GM10248 (cell line): Measurements from ENCODE around the gene LDLRAD4.

Experiments used
- CTCF ChIA-PET: fragments of 300-600 bp; sonication (Branson Sonifier 250); formaldehyde crosslinking; extraction: SDS; loops from one replicate; lab custom pipeline; 2021; ENCODE audit warnings: antibody characterized with exemption; lab: Yijun Ruan, JAX
- POLR2A ChIA-PET: fragments of 350-650 bp; sonication (Branson Sonifier 250); formaldehyde crosslinking; extraction: SDS; loops from one replicate; lab custom pipeline; 2020; ENCODE audit warnings: antibody characterized with exemption; lab: Yijun Ruan, JAX
- DNase-seq: peaks from one replicate; pipeline ENCODE4 v3.0.0; 2012; ENCODE audit errors: extremely low spot score
- CTCF ChIP-seq: IDR thresholded peaks from 2 replicates; pipeline ENCODE4 v1.5.1; 2012; ENCODE audit warnings: mild to moderate bottlenecking, low read depth; ENCODE audit errors: extremely low read depth, missing control alignments, control extremely low read depth

LDLRAD4 gene

GRCh38 chr18:13178976-13179375, 39.6 kb upstream of the LDLRAD4 start:
- POLR2A ChIA-PET, result no interaction called here
- CTCF ChIA-PET, result interaction anchor here (2.5 to 3.9 kb wide), 2 partner anchors 10 to 19 kb away, joined by 7 to 15 read pairs; no protein-coding TSS in a partner anchor
- TF ChIP-seq CTCF, result no peak
- no peak for DNase-seq

GRCh38 chr18:13179566-13180113, 38.9 kb upstream of the LDLRAD4 start:
- no peak for TF ChIP-seq CTCF
- DNase-seq, result no peak
- ChIA-PET POLR2A (interaction anchor here (0.6 kb wide), 1 partner anchor 311 kb away, joined by 4 read pairs; no protein-coding TSS in a partner anchor), CTCF (interaction anchor here (0.9 to 3.9 kb wide), 4 partner anchors 10 to 21 kb away, joined by 3 to 15 read pairs (median 6); no protein-coding TSS in a partner anchor)

GRCh38 chr18:13180614-13181375, 37.8 kb upstream of the LDLRAD4 start:
- no peak for DNase-seq
- ChIA-PET CTCF (interaction anchor here (0.9 to 3.9 kb wide), 5 partner anchors 9 to 36 kb away, joined by 3 to 15 read pairs (median 5); no protein-coding TSS in a partner anchor), POLR2A (no interaction called here)
- TF ChIP-seq CTCF, result no peak

- TF ChIP-seq CTCF, result no peak
- CTCF ChIA-PET, result interaction anchor here (1.6 to 3.9 kb wide), 2 partner anchors 22 to 35 kb away, joined by 4 to 15 read pairs; no protein-coding TSS in a partner anchor
- POLR2A ChIA-PET, result no interaction called here
- DNase-seq, result no peak
These were observed 36.8 kb upstream of the LDLRAD4 start for GRCh38 chr18:13181765-13182164.

GRCh38 chr18:13183359-13183758, 35.2 kb upstream of the LDLRAD4 start:
- CTCF ChIA-PET, result no interaction called here
- no peak for DNase-seq
- POLR2A ChIA-PET, result no interaction called here
- no peak for TF ChIP-seq CTCF

- ChIA-PET CTCF (no interaction called here), POLR2A (no interaction called here)
- DNase-seq, result no peak
- TF ChIP-seq CTCF, result no peak
These were observed 34.8 kb upstream of the LDLRAD4 start for GRCh38 chr18:13183790-13184189.
